Left renal pelvis (tissue), 4 donors: ENCODE results near the gene PAH. TPM values are rescaled to one million over a fixed set of nuclear protein-coding genes. Genes with fewer than 3 reads are reported as not detected.

Experiments
- DNase-seq, 4 donors: peaks; one replicate each; pipeline ENCODE4 v3.0.0-alpha.2; 2013; ENCODE audit warnings: low read depth in 4 of 4, low spot score in 3 of 4
- polyA plus RNA-seq, 4 donors: library from polyadenylated mRNA; unstranded; fragments of 120-200 nt; gene quantifications; one replicate each; pipeline ENCODE4 v1.2.1, GENCODE V29; 2013; ENCODE audit not compliant: insufficient read length in 4 of 4

PAH gene
- polyA plus RNA-seq, 4 donors: 5.0 to 77.3 (median 44.6) TPM

- no peak for DNase-seq
Observed at GRCh38 chr12:102950950-102951619, 34.0 kb upstream of the PAH start.

DNA sequence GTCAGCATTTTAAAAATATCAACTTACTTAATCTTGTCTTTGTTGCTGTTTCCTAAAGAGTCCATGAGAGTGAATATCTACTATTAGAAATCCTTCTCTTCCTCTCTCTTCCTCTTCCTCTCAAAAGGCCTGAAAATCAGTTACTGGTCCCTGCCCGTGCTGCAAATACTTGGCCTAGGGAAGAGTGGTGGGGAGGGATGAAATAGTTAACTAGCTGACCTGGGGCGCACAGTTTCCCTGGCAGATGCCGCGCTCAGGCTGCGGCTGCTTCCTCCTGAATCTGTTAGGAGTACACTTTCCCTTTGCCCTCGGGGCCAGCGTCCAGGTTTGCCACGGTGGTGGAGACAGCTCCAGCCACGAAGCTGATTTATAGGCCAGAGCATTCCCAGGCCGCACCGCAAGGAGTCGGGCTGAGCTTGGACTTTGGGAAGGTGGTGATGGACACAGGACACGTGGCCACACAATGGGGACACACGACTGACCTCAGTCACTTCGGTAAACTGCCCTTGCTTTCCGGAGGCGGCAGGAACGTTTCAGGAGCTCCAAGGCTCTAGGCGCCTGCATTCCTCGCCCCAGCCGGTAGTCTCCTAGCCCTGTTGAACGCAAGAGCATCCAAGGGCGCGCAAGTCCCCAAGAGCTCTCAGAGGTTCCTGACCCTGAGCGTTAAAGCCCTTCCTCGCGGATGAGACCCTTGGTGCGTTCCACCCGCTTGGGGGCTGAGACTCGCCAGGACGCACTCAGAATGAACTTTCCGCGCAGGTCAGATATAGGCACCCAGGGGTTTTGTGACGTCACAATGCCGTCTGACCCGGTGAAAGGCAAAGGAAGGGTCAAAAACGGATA lies 33.3 kb upstream of the PAH start:
- DNase-seq: no peak

DNA sequence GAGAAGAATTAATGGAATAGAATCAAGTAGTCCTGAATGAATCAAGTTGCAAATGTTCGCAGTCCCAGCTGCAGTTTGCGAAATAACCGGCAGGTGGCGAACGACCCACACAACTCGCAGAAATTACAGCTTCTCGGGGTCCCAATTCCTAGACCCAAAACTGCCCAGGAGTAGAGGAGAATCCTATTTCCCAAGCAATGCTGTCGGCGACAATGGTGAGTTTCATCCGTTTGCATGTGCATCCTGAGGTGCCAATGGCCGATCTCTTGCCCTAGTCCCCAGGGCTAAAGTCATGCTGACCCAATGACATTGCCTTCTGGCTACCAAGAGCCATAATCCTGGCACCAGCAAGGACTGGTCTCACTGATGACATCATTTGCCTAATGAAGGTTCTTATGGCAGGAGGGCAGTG lies 31.9 kb upstream of the PAH start:
- no peak for DNase-seq

DNA sequence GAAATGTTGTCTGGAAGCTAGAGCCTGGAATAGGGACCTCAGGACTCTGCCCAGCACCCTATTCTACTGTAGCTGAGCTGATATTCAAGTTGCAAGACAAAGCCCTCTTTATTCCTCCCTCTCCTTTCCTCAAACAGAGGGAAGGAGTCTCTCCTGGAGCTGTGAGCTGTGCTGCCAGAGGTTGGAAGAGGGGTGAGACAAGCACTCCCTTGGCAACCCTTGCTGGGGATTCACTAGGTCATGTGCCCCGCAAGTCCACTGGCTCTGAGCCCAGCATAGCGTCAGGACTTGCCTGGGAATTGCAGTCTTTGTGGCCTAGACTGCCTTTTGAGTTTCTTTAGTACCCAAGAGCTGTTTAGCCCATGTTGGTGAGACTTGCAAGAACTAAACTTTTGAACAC lies 29.0 kb upstream of the PAH start:
- DNase-seq: no peak

DNA sequence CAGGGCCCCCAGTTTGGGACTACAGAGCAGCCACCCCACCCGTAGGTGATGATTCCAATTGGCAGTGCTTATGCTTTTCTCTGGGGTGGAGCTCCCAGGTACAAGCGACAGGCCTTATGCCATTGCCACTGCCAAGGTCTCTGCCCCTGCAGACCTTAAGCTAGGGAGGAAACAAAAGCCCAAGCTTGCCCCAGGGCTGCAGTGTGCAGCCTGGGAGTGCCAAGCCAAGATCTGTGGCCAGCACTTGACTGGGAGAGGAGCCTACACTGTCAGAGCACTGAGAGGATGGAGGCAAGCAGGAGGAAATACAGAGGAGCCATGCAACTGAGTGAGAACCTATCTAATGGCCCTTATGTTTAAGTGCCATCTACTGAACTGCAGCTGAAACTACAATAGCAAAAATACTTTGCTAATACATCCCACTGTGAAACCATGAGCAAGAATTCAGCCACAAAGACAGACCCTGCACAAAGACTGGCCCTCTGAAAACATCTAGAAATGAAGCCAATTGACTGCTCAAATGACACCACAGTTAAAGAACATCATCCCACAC lies 22.7 kb upstream of the PAH start:
- DNase-seq: no peak

DNA sequence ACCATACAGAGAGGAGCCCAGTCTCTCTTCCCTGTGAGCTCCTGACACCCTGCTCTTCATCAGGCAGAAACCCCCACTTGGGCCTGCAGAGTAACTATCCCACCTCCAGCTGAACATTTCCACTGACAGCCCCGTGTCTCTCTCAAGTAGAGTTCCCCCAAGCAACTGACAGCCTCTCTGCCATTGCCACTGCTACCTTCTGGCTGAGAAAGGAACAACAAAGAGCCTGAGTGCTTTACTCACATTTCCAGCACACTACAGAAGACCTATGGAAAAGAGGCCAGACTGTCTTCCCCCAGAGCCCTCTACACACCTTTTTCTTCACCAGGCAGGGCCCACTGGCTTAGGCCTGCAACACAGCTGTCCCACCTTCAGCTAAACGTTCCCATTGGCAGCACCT lies 22.0 kb upstream of the PAH start:
- DNase-seq: no peak

DNA sequence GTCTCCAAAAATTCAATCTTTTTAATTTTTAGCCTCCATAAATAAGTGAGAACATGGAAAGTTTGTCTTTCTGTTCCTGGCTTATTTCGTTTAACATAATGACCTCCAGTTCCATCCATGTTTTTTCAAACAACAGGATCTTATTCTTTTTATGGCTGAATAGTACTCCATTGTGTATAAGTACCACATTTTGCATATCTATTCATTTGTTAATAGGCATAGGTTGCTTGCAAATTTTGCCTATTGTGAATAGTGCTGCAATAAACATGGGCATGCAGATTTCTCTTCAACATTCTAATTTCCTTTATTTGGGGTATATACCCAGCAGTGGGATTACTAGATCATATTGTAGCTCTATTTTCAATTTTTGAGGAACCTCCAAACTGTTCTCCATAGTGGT lies 16.1 kb upstream of the PAH start:
- no peak for DNase-seq

GRCh38 chr12:102927220-102927619 lies 10.2 kb upstream of the PAH start:
- no peak for DNase-seq

- DNase-seq: no peak
Observed at GRCh38 chr12:102921240-102921639, 4.2 kb upstream of the PAH start.

- DNase-seq: no peak
Observed at GRCh38 chr12:102920271-102920670, 3.2 kb upstream of the PAH start.

DNA sequence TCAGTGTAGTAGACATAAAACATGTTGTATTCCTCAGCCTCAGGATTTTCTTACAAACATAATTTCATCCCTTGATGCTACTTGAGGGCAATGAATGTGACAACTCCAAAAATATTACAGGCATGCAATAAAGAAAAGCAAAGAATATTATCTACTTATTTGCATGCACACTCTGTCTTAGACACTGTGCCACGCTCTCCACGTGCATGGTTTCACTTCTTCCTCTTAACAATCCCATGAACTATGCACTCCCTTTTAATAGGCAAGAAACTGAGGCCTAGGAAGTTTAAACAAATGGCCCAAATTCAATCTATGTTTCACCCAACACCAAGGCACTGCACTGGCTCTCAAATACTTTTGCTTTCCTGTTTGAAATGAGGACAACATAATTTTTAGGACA lies 1.8 kb upstream of the PAH start:
- no peak for DNase-seq

DNA sequence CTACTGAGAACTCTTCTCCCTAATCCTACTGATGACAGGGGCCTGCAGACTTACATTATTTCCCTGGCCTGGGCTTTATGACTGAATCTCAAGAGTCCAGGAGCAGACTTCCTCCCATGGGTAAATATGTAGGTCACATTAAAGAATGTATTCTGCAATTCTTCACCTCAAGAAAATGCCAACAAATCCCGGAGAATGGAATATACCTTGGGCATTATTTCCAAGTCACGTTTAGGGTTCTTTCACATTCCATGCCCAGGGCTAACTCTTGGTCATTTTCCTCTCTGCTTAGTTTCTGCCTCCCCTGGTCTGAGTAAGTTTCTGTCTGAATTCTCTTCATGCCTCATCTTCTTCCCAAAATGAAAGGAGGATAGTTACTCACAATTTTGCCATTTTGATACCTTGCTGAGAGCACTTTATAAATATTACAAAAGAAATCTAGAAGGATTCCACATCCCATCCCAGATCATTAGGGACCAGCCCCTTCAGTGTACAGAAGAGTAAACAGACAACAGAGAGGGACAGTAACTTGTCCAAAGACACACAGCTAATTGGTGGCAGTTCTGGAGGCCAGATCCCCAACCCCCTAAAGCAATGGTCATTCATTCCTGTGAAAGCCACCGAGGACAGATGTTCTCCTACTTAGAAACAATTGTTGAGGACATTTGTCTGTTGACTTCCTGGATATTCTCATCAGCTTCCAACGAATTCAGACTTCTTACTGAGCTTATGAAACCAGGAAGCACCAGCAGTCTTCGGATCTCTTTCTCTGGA lies 605 bp downstream of the PAH start:
- DNase-seq: no peak

DNA sequence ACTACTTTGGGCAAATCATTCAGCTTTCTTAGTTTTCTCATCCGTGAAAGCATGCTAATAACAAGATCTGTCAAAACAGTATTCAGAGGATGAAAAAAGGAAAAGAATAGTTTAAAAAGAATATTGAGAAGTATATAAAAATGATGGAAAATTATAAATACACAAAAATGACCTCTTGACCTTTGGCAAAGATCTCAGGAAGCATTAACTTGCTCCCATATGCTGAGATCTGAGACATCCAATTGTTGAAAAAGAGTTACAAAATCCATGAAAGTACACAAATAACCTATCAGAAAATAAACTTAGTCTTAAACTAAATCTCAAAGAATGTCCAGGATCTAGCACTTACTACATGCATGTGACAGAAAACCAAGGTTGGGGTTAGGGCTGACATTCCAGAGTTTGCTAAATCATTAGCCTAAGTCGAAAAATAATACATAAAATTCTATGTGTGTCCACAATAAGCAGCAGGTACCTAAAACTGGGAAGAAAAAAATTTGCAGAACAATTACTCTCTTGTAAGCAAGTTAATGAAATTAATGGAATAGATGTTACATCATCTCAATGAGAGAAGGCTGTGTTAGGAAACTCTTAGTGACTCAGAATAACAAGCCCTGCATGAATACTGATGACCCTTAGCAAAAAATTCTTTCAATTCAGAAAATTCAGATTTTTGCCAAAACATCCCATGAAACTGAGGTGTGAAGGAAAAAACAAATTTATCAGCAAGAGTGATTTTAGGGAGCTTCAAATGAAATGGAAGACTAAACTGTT lies 3.4 kb downstream of the PAH start:
- DNase-seq: no peak

DNA sequence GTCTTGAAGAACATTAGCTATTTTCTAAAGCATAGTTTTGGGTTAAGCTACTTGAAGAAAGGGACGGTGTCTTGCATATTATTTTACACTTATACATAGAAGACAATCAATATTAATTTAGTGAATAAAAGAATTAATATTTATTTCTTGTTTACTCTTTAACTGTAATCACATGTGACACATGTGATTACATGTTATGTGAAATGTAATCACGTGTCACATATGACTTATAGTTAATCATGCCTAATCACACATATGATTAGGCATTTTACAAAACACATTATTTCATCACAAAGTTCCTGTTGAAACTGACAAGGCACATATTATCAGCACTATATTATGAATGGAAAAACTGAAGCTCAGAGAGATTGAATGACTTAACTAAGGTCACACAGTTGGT lies 4.8 kb downstream of the PAH start:
- no peak for DNase-seq

DNA sequence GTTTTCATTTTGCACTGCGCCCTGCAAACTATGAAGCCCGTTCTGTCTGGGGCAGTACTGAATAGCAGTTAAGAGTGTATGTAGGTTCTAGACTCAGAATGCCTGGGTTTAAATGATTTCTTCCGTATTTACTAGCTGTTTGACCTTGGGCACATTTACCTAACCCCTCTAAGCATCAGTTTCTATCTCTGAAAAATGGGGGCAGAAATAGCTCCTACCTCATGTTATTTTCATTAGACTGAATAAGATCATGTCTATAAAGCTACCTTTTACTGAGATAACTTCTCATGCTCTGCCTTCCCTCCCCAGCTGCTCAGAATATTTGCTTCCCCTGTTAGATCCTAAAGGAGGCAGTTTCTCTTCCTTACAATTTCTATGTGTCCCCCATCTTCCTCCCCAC lies 5.7 kb downstream of the PAH start:
- DNase-seq: no peak

DNA sequence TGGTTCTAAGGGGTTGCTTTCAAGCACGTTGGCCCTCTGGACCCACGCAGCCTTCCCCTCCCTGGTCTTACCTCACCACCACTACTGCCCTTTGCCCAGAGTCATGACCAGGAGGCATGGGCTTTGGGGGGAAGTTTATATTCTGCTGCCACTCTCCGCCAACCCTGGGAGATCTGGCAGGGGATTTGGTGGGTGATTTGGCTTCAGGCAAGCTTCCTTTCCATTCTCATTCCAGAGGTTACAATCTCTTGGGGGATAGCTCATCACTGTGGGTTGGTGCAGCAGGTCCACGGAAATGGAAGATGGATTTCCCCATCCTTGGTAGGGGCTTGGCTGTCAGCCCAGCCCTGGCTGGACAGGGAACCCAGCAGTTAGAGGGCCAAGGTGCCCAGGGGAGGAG lies 6.3 kb downstream of the PAH start:
- DNase-seq: no peak

DNA sequence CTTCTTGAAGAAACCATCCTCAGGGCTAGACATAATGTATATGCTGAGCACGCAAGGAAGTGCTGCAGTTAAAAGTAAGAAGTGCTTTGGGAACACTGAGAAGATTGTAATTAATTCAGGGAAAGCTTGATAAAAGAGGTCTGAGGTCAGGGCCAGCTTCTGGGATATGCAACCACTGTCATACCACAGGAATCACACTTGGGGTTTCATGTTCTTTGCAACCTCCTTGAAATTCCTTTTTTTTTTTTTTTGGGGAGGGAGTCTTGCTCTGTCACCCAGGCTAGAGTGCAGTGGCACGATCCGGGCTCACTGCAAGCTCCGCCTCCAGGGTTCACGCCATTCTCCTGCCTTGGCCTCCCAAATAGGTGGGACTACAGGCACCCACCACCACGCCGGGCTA lies 6.9 kb downstream of the PAH start:
- no peak for DNase-seq

DNA sequence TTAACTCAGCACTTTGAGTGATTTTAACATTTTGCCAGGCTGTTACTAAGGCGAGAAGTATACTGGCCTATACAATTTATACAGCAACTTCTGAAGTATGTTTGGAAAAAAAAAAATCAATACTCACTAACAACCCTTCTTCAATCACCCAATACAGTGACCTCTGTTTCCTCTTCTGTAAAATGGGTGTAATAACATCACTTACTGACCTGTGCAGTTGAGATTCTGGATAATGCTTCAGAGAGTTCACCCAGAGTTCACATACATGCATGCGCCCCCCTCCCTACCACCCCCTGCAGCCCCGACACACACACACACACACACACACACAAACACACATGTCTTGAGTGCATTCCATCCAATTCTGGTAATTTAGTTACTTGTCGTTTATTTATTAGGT lies 9.1 kb downstream of the PAH start:
- DNase-seq: no peak

GRCh38 chr12:102905229-102905628 lies 11.8 kb downstream of the PAH start:
- no peak for DNase-seq

GRCh38 chr12:102903337-102904007 lies 13.6 kb downstream of the PAH start:
- DNase-seq: no peak
